Upper lobe of left lung (tissue), 6 donors: Measurements from ENCODE around the gene MYO1G. TPM values are rescaled to one million over a fixed set of nuclear protein-coding genes. Genes with fewer than 3 reads are reported as not detected.

Source experiments
- ATAC-seq, 2 donors: fragments of 200-7000 bp; cut with Tn5 transposase; one replicate each; pipeline ENCODE4 v1.9.1; 2022; ENCODE audit warnings: mild to moderate bottlenecking in 2 of 2, moderate library complexity in 2 of 2; ENCODE audit not compliant: low FRiP score in 2 of 2
- DNase-seq, 2 donors: peaks; one replicate each; pipeline ENCODE4 v3.0.0-alpha.2; 2019 to 2020
- H3K27ac ChIP-seq, 4 donors: fragments of 200-600 bp; sonication (generic); one replicate each; pipeline ENCODE4 v1.5.1; 2016 to 2019
- H3K27me3 ChIP-seq, 4 donors: fragments of 200-600 bp; sonication (generic); one replicate each; pipeline ENCODE4 v1.5.1; 2017 to 2019
- H3K36me3 ChIP-seq, 4 donors: fragments of 200-600 bp; sonication (generic); one replicate each; pipeline ENCODE4 v1.5.1; 2016 to 2019
- H3K4me1 ChIP-seq, 4 donors: fragments of 200-600 bp; sonication (generic); one replicate each; pipeline ENCODE4 v1.5.1; 2018 to 2019
- H3K4me3 ChIP-seq, 4 donors: fragments of 200-600 bp; sonication (generic); one replicate each; pipeline ENCODE4 v1.5.1; 2017 to 2019; ENCODE audit warnings: mild to moderate bottlenecking in 2 of 4, moderate library complexity in 1 of 4
- H3K9me3 ChIP-seq, 4 donors: fragments of 200-600 bp; sonication (generic); one replicate each; pipeline ENCODE4 v1.5.1; 2018 to 2019
- EP300 ChIP-seq, 4 donors: sonication (generic); formaldehyde crosslinking; IDR thresholded peaks; one replicate each; pipeline ENCODE4 v1.5.1; 2017; ENCODE audit warnings: antibody characterized with exemption in 4 of 4, control low read depth in 2 of 4
- POLR2A ChIP-seq, 4 donors: fragments of 450-650 bp; IDR thresholded peaks; one replicate each; pipeline ENCODE4 v1.5.1; 2016 to 2017; ENCODE audit warnings: antibody characterized with exemption in 4 of 4, mild to moderate bottlenecking in 2 of 4
- POLR2AphosphoS5 ChIP-seq, 2 donors: sonication (generic); formaldehyde crosslinking; IDR thresholded peaks; one replicate each; pipeline ENCODE4 v1.5.1; 2017; ENCODE audit warnings: antibody characterized with exemption in 2 of 2
- WGBS, 2 donors: methylation state at CpG; one replicate each; pipeline ENCODE4 v1.1.5; 2017 to 2018; 5-methylcytosine and 5-hydroxymethylcytosine counted together
- total RNA-seq, 6 donors: library from RNA; depleted of rRNA in 4 of 6; stranded (reverse); fragments of >200 nt in 4 of 6; gene quantifications; one replicate each; pipeline versions ENCODE4 v1.1.0 to v1.2.1, GENCODE V29; 2016 to 2021
- TF ChIP-seq, protein P1 (sequence below), 6 experiments: fragments of 450-650 bp in 4 of 6; fragments of 200-600 bp in 2 of 6; sonication (generic) in 2 of 6; IDR thresholded peaks; one replicate each; pipeline ENCODE4 v1.5.1; 2016 to 2019; ENCODE audit warnings: antibody characterized with exemption in 6 of 6
- donor health status: DM: no; HTN: no; CAD: no; lungs with moderate emphysema.
- donor health status: DM: no; HTN: yes; CAD: no; lungs with severe emphysema.

Gene MYO1G
- total RNA-seq, 6 donors from 2014 or later: 19.7 to 51.3 (median 38.0) TPM

DNA sequence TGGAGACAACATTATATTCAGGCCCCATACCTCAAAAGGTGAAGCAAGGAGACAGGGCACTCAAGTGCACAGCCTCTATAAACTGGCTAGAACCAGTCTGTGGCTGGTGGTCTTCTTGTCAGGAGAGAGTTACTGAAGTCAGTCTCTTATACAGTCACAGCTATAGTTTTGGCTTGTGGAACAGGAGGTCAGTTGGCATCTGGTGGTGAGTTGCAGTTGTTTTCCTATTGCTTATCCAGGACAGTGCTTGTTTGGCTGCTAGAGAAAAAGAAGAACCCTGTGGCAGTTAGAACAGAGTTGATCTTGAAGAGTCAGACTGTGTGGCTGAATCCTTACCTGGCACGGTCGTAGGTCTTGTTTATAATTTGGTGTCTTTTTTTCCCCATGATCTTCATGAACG lies 38.4 kb upstream of the MYO1G start:
- no peaks in the 10 kb centered on the region for H3K9me3 ChIP-seq
- 65 to 67% methylated on average over 3 of the region's 3 CpGs for WGBS, 2 donors
- no peak overlapping the region for H3K27ac ChIP-seq
- peaks cover 0 to 13% (median 2%) of the 10 kb centered on the region in 4 donors for H3K4me1 ChIP-seq
- DNase-seq: no peak
- no peak overlapping the region for H3K4me3 ChIP-seq
- TF ChIP-seq, protein P1, sequence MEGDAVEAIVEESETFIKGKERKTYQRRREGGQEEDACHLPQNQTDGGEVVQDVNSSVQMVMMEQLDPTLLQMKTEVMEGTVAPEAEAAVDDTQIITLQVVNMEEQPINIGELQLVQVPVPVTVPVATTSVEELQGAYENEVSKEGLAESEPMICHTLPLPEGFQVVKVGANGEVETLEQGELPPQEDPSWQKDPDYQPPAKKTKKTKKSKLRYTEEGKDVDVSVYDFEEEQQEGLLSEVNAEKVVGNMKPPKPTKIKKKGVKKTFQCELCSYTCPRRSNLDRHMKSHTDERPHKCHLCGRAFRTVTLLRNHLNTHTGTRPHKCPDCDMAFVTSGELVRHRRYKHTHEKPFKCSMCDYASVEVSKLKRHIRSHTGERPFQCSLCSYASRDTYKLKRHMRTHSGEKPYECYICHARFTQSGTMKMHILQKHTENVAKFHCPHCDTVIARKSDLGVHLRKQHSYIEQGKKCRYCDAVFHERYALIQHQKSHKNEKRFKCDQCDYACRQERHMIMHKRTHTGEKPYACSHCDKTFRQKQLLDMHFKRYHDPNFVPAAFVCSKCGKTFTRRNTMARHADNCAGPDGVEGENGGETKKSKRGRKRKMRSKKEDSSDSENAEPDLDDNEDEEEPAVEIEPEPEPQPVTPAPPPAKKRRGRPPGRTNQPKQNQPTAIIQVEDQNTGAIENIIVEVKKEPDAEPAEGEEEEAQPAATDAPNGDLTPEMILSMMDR (IDR thresholded peaks at IDR 0.05): no peak
- H3K36me3 ChIP-seq: peaks cover 0 to 6% (median 0%) of the 10 kb centered on the region in 4 donors
- ATAC-seq: no peak
- H3K27me3 ChIP-seq: no peaks in the 10 kb centered on the region

DNA sequence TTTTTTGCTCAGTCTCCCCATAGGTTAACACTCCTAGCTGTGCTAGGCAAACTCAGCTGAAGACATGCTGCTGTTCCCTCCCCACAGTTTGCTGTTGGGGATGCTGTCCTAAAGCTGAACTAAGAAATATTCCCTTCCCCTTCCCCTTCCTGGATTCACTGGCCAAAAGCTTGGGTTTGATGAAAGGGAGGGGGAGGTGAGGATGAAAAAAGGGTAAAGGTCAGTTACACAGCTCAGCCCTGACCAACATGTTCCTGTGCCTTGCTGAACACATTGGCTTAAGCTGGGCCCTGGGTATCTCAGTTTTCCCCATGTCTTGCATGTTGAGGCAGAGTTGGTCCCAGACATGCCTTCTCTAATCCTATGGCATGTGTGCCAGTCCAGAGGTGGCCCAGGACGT lies 36.5 kb upstream of the MYO1G start:
- 67 to 88% methylated on average over 1 of the region's 1 CpG for WGBS, 2 donors
- Histone ChIP-seq H3K36me3 (peaks cover 0 to 6% (median 0%) of the 10 kb centered on the region in 4 donors), H3K27ac (no peak overlapping the region), H3K9me3 (no peaks in the 10 kb centered on the region), H3K27me3 (no peaks in the 10 kb centered on the region), H3K4me3 (no peak overlapping the region), H3K4me1 (peaks cover 0 to 13% (median 0%) of the 10 kb centered on the region in 4 donors)
- ATAC-seq (no peak), DNase-seq (no peak)
- TF ChIP-seq POLR2A (IDR thresholded peaks at IDR 0.05): no peak
- no peak for TF ChIP-seq EP300 (IDR thresholded peaks at IDR 0.05)
- TF ChIP-seq POLR2AphosphoS5 (IDR thresholded peaks at IDR 0.05): no peak
- TF ChIP-seq, protein P1 (IDR thresholded peaks at IDR 0.05): no peak

- ATAC-seq (no peak), DNase-seq (no peak)
- H3K27me3 ChIP-seq: no peaks in the 10 kb centered on the region
- no peaks in the 10 kb centered on the region for H3K9me3 ChIP-seq
- no peaks in the 10 kb centered on the region for H3K36me3 ChIP-seq
- no peak for TF ChIP-seq POLR2A (IDR thresholded peaks at IDR 0.05)
- TF ChIP-seq POLR2AphosphoS5 (IDR thresholded peaks at IDR 0.05): no peak
- TF ChIP-seq EP300 (IDR thresholded peaks at IDR 0.05): no peak
- TF ChIP-seq, protein P1 (IDR thresholded peaks at IDR 0.05): no peak
- WGBS, 2 donors: 66% methylated on average over 2 of the region's 2 CpGs
- H3K4me3 ChIP-seq: no peak overlapping the region
- H3K4me1 ChIP-seq: peaks cover 0 to 13% (median 0%) of the 10 kb centered on the region in 4 donors
- H3K27ac ChIP-seq: no peak overlapping the region
Measured at GRCh38 chr7:45013465-45013967, 34.7 kb upstream of the MYO1G start.

DNA sequence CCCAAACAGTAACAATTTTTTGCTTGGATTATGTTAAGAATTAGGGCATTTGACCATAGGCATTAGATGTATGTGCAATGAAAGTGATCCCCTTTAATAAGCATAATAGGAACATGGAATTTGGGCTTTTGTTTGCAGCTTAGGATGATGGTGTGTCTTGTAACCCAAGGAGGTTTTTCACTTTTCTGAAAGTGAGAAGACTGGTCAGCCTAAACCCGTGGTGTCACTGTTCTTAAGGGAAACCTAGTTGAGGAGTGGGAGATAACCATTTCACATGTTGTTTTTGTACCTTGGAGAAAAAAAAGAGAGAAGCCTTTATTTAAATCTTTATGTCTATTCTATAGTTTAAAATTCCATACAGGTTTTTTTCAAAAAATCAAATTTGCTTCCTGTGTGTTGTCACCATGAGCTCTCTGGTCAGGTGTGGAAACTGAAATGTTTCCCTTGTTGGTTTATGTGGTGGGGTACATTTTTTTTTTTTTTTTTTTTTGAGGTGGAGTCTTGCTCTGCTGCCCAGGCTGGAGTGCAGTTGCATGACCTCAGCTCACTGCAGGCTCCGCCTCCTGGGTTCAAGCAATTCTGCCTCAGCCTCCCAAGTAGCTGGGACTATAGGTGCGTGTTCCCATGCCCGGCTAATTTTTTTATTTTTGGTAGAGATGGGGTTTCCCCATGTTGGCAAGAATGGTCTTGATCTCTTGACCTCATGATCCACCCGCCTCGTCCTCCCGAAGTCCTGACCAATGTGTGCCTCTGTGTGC lies 28.9 kb upstream of the MYO1G start:
- WGBS, 2 donors: 93 to 97% methylated on average over 7 of the region's 7 CpGs
- TF ChIP-seq POLR2AphosphoS5 (IDR thresholded peaks at IDR 0.05): no peak
- TF ChIP-seq EP300 (IDR thresholded peaks at IDR 0.05): no peak
- TF ChIP-seq, protein P1 (IDR thresholded peaks at IDR 0.05): no peak
- TF ChIP-seq POLR2A (IDR thresholded peaks at IDR 0.05): no peak
- DNase-seq: no peak
- Histone ChIP-seq H3K36me3 (peaks cover 0 to 3% (median under 1%) of the 10 kb centered on the region in 4 donors), H3K9me3 (no peaks in the 10 kb centered on the region), H3K4me1 (peaks cover 0 to 7% (median 0%) of the 10 kb centered on the region in 4 donors), H3K27me3 (no peaks in the 10 kb centered on the region), H3K4me3 (no peak overlapping the region), H3K27ac (no peak overlapping the region)
- no peak for ATAC-seq

- no peaks in the 10 kb centered on the region for H3K9me3 ChIP-seq
- peaks cover 0 to 13% (median 1%) of the 10 kb centered on the region in 4 donors for H3K4me1 ChIP-seq
- H3K4me3 ChIP-seq: no peak overlapping the region
- no peaks in the 10 kb centered on the region for H3K27me3 ChIP-seq
- DNase-seq: no peak
- no peak for TF ChIP-seq EP300 (IDR thresholded peaks at IDR 0.05)
- TF ChIP-seq POLR2A (IDR thresholded peaks at IDR 0.05): no peak
- TF ChIP-seq, protein P1 (IDR thresholded peaks at IDR 0.05): no peak
- no peak for TF ChIP-seq POLR2AphosphoS5 (IDR thresholded peaks at IDR 0.05)
- peaks cover 0 to 4% (median 1%) of the 10 kb centered on the region in 4 donors for H3K36me3 ChIP-seq
- WGBS, 2 donors: 88% methylated on average over 5 to 7 of the region's 7 CpGs
- no peak for ATAC-seq
- no peak overlapping the region for H3K27ac ChIP-seq
Measured at GRCh38 chr7:45007106-45007505, 28.3 kb upstream of the MYO1G start.
